NB4 (cell line): ENCODE measurements around the gene ANO10.
A peak's percentile ranks its signal among the peaks of the same experiment; 100 is the strongest.

Experiments
- DNase-seq: peaks from one replicate; pipeline ENCODE4 v3.0.0; 2010; ENCODE audit warnings: low read depth
- H3K4me3 ChIP-seq: one replicate; pipeline ENCODE4 v1.5.1; 2011; ENCODE audit warnings: mild to moderate bottlenecking, low read depth, low read length, moderate library complexity
- MYC ChIP-seq: IDR thresholded peaks from 2 replicates; pipeline ENCODE4 v1.6.1; 2011; ENCODE audit warnings: low read depth, low read length
- POLR2A ChIP-seq: IDR thresholded peaks from 2 replicates; pipeline ENCODE4 v1.6.1; 2011; ENCODE audit warnings: mild to moderate bottlenecking; ENCODE audit not compliant: insufficient read length; ENCODE audit errors: extremely low read depth
- TF ChIP-seq, protein P1 (sequence below): IDR thresholded peaks from 2 replicates; pipeline ENCODE4 v1.6.1; 2011; ENCODE audit warnings: low read depth, low read length
- TF ChIP-seq, protein P2 (sequence below): IDR thresholded peaks from one replicate; pipeline ENCODE4 v1.5.1; 2012; ENCODE audit warnings: low read depth, low read length

ANO10 gene

DNA sequence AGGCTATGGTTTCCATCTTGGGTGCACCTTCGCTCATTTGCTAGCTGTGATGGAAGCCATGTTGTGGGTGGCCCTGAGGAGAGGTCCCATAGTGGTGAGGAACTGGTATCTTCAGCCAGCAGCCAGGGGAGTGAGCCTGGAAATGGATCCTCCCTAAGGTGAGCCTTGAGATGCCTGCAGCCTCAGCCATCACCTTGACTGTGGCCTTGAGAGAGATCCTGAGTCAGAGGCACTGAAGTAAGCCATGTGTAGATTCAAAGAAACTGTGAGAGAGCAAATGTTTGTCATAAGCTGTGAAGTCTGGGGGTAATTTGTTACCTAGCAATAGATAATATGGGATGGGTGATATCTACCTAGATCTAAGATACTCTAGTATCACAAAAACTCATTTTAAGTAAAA lies 230.2 kb downstream of the ANO10 start:
- TF ChIP-seq, protein P1, sequence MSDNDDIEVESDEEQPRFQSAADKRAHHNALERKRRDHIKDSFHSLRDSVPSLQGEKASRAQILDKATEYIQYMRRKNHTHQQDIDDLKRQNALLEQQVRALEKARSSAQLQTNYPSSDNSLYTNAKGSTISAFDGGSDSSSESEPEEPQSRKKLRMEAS = no peak
- TF ChIP-seq POLR2A (no peak), MYC (no peak)
- TF ChIP-seq, protein P2, sequence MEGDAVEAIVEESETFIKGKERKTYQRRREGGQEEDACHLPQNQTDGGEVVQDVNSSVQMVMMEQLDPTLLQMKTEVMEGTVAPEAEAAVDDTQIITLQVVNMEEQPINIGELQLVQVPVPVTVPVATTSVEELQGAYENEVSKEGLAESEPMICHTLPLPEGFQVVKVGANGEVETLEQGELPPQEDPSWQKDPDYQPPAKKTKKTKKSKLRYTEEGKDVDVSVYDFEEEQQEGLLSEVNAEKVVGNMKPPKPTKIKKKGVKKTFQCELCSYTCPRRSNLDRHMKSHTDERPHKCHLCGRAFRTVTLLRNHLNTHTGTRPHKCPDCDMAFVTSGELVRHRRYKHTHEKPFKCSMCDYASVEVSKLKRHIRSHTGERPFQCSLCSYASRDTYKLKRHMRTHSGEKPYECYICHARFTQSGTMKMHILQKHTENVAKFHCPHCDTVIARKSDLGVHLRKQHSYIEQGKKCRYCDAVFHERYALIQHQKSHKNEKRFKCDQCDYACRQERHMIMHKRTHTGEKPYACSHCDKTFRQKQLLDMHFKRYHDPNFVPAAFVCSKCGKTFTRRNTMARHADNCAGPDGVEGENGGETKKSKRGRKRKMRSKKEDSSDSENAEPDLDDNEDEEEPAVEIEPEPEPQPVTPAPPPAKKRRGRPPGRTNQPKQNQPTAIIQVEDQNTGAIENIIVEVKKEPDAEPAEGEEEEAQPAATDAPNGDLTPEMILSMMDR = no peak
- H3K4me3 ChIP-seq = no peak overlapping the region
- no peak for DNase-seq

DNA sequence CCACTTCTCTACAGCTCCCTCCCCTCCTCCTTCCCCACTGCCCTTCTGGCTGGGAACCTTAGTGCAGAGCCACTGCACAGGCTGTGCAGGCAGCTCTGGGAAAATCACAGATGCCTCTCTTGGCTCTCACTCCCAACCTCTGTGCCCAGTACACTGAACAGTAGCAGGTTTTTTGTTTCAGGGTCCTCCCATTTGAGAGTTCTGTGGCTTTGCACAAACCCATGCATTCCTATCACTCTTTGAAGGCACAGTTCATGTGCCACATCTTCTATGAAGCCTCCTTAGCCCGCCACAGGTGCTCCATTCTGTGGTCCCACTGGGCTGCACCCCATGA lies 231.6 kb downstream of the ANO10 start:
- no peak for DNase-seq
- TF ChIP-seq, protein P1 = no peak
- TF ChIP-seq MYC = no peak
- TF ChIP-seq, protein P2 = no peak
- TF ChIP-seq POLR2A = no peak
- no peak overlapping the region for H3K4me3 ChIP-seq

DNA sequence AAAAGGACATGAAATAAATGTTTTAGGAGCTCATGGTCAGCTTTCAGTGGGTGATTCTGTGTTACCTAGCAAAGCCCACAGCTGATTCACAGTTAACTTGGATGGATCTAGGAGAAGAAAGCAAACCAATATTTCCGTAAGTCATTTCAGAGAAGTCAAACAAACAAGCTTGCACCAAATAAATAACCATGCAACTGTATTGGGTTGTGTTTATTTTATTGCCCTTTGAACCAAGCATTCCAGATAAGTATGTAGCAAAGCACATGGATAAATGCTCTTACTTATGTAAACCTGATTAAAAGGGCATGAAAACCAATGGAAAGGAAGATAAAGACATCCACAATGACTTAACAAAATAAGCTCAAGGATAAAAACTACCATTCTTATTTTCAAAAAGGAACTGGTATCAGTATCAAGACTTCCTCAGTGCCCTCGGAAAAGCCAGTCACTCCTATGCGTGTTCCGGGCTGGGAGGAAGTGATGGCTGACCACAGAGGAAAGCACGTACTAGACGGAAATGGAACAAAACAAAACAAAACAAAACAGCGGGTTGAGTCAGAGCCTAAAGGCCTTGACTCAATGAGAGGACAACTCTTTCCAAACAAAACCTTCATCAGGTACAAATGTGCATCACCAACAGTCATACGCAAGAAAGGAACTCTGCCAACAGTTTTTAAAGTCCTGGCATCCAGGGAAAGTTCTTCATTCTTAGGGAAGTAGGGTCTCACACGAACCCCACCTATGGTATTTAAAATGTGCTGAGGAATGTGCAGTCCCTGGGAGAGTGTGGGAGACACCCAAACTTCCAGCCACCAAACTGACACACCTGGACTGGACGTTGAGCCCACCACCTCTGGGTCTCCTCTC lies 232.2 kb downstream of the ANO10 start:
- DNase-seq = peak; percentile 66
- no peak overlapping the region for H3K4me3 ChIP-seq

DNA sequence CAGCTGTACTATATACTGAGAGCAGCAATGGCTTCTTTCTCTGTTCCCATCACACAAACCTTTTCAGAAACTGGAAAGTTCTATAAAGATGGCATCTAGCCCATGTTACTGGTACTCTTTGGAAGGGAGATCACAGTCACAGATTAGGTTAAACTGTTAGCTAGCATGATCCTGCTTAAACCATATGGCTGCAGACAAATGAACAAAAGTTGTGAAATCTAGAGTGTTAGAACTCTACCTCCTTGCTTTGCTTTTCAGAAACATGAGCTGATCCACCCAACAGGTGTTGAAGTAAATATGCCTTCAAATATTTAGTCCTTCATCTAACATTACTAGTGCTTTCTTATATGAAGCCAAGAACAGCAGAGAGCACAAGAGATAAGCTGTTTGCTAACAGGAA lies 232.9 kb downstream of the ANO10 start:
- TF ChIP-seq, protein P1 = no peak
- TF ChIP-seq MYC (no peak), POLR2A (no peak)
- DNase-seq = no peak
- no peak overlapping the region for H3K4me3 ChIP-seq

More for the DNA sequence above, 232.2 kb downstream of the ANO10 start:
- TF ChIP-seq MYC (no peak), POLR2A (no peak)
- TF ChIP-seq, protein P2 = no peak
- TF ChIP-seq, protein P1 = no peak

DNA sequence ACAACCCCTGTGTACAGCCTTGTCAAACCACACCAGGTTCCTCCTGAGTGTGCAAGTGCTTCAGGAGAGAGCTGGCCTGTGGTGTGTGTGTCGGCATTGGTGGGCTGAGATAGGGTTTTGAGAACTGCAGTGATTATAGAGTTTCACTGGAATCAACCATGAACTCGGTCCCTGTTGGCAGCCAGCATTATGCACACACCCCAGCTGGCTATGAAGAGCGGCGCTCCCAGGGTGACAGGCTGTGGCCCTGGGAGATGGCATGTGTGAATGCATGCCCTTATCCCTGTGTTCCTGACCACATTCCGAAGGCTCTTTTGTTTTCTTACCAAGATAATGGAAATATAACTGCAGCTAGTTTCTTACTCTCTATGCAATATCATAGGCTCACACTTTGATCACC lies 233.6 kb downstream of the ANO10 start:
- no peak for DNase-seq
- TF ChIP-seq MYC = no peak
- no peak overlapping the region for H3K4me3 ChIP-seq

DNA sequence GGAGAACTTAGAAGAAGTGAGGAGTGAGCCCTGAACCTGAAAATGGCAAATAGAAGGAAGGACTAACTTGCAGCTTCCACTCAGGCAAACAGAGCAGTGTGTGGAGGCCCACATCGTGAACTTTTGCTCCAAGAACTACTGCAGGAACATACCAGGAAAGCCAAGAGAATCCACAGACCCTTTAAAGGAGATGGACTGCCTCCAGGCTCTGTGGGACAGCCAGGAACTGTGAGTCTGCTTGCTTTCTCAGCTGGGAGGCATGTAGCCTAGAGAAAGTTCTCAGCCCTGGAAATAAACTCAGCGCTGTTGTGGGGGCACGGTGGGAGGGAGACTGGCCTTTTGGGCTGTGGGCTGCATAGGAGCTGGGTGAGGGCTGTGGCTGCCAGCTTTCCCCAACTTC lies 242.5 kb downstream of the ANO10 start:
- no peak for DNase-seq
- no peak for TF ChIP-seq POLR2A
- TF ChIP-seq MYC = no peak
- TF ChIP-seq, protein P1 = no peak
- TF ChIP-seq, protein P2 = no peak
- H3K4me3 ChIP-seq = no peak overlapping the region
